ENCODE results near the gene VRK1.

GRCh38 chr14:96861568-96862310 lies 64.6 kb downstream of the VRK1 start:
- TF ChIP-seq CTCF (IDR thresholded peaks at IDR 0.05; ENCODE audit: borderline replicate concordance, extremely low read depth, low read length, poor library complexity, severe bottlenecking) (no peak), EZH2 (IDR thresholded peaks at IDR 0.05; ENCODE audit: borderline replicate concordance, low read depth, low read length, severe bottlenecking) (no peak)

Measured in DND-41 (cell line).